Urinary bladder (tissue), 4 donors: ENCODE results near the gene EPHA7. TPM values are rescaled to one million over a fixed set of nuclear protein-coding genes. Genes with fewer than 3 reads are reported as not detected.

Experiments used
- DNase-seq: peaks from one replicate; pipeline ENCODE4 v3.0.0-alpha.2; 2015; ENCODE audit errors: extremely low spot score
- H3K27ac ChIP-seq: one replicate; pipeline ENCODE4 v1.5.1; 2013; ENCODE audit warnings: low read depth, mild to moderate bottlenecking, moderate library complexity
- H3K36me3 ChIP-seq: one replicate; pipeline ENCODE4 v1.6.1; 2013; ENCODE audit warnings: mild to moderate bottlenecking, moderate library complexity; ENCODE audit not compliant: insufficient read depth
- H3K4me1 ChIP-seq: one replicate; pipeline ENCODE4 v1.6.1; 2013; ENCODE audit warnings: mild to moderate bottlenecking, moderate library complexity; ENCODE audit not compliant: insufficient read depth
- H3K4me3 ChIP-seq: one replicate; pipeline ENCODE4 v1.5.1; 2013; ENCODE audit warnings: low read depth, low read length
- WGBS: extraction: QIAGEN DNeasy Blood & Tissue Kit; methylation state at CpG from one replicate; pipeline ENCODE4 v1.1.7; 2013; 5-methylcytosine and 5-hydroxymethylcytosine counted together
- polyA plus RNA-seq: library from polyadenylated mRNA; stranded (reverse); fragments of 200-250 nt; gene quantifications from one replicate; pipeline ENCODE4 v1.2.3, GENCODE V29; 2013
- total RNA-seq: library from RNA; depleted of rRNA; stranded (reverse); fragments of >200 nt; gene quantifications from one replicate; pipeline ENCODE4 v1.2.3, GENCODE V29; 2014
- donor health status: healthy with polysubstance abuse.
- donor health status: healthy.

EPHA7 gene
- total and polyA plus RNA-seq, 2 donors = 11.0 to 75.9 TPM

DNA sequence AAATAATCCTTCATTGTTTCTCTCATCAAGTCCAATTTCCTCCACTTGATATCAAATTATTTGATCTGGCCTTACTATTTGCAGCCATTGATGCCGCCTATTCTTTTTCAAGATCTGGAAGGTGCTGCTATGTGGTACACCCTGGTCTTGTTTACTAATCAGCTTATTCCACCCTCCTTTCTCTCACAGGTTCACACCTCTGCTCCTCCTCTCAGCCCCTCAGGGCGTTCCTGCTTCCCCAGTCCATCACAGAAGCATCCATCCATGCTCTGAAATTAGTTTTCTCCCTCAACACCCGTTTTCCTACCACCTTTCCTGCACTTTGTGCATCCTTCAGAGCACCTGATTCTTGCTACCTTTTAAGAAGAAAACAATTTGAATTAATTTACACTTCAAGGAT lies 183.6 kb downstream of the EPHA7 start:
- Histone ChIP-seq H3K4me3 (no peak overlapping the region), H3K36me3 (no peaks in the 10 kb centered on the region), H3K4me1 (no peaks in the 10 kb centered on the region), H3K27ac (no peak overlapping the region)
- WGBS = 81% methylated on average over 3 of the region's 3 CpGs
- no peak for DNase-seq

GRCh38 chr6:93226822-93227221 lies 192.5 kb downstream of the EPHA7 start:
- 95% methylated on average over 1 of the region's 1 CpG for WGBS
- H3K4me1 ChIP-seq = no peaks in the 10 kb centered on the region

DNA sequence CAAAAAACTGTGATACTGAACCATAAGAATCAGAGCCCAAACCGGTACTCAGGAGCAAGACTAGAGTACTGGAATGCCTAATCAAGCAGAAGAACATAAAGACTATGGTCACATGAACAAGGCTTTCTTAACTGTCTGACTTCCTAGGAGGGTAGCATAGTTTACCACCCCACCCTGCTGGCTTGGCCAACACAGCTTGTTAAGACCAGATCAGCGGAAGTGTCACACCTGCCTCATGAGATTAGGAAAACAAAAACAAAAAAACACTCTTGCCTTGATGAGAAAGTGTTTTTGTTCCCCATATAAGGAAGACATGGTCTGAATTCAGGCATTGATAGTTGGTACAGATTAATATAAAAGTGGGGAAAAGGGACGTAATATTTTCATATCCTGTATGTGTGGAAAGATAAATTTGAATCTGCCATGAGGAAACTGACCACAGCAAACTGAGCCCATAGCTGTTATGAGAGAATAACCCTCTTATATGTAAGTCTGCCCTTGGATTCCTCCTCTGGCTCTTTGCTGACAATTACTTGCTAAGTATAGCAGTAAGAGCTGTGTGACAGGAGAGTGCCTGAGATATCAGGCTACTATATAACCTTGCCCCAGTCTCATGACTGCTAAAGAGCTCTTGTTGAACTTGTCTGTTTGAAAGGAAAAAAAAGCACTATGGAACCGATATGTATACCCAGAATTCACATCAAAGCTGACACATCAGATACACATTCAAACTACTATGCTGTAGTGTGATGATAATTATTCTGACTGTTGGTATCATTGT lies 197.1 kb downstream of the EPHA7 start:
- no peaks in the 10 kb centered on the region for H3K4me1 ChIP-seq
- WGBS = 77% methylated on average over 4 of the region's 4 CpGs
- DNase-seq = no peak
- H3K27ac ChIP-seq = no peak overlapping the region
- H3K36me3 ChIP-seq = no peaks in the 10 kb centered on the region
- no peak overlapping the region for H3K4me3 ChIP-seq

More at GRCh38 chr6:93226822-93227221, 192.5 kb downstream of the EPHA7 start:
- H3K4me3 ChIP-seq = no peak overlapping the region
- DNase-seq = no peak
- no peaks in the 10 kb centered on the region for H3K36me3 ChIP-seq
- no peak overlapping the region for H3K27ac ChIP-seq

DNA sequence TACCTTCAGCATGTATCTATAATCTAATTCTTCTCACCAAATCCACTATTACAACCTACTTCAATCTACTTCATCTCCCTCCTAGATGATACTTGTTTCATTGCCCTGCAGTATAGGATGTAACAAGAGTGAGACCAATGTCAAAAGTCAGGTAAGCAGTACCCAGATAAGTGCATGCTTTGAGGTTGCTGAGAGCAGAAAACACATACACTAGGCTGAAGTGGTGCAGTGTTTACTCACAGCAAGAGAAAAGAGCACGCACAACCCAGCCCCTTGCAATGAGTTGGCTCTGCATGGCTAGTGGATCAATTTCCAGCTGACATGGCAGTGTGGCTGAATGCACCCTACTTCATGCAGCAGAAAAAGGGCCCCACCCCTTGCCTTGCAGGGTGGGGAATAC lies 199.9 kb downstream of the EPHA7 start:
- DNase-seq = no peak

DNA sequence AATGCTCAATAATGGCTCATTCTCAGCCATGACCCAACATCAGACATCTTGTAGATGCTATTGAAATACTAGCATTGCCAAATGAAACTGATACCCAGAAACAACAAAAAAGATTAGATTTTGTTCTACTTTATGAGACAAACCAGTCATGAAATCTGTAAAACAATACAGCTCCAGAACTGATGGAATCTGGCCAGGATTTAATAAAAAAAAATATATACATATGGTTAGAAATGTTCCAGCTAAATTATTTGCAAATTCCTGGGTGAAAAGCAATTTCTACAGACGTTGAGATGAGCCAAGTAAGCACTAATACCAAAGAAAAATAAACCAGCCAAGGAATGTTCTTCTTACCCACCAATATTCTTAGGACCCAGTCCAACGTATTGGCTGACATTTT lies 201.3 kb downstream of the EPHA7 start:
- WGBS = 39% methylated on average over 2 of the region's 2 CpGs
- no peak for DNase-seq
- H3K4me3 ChIP-seq = no peak overlapping the region
- no peak overlapping the region for H3K27ac ChIP-seq
- H3K36me3 ChIP-seq = no peaks in the 10 kb centered on the region
- H3K4me1 ChIP-seq = no peaks in the 10 kb centered on the region

More for the DNA sequence above, 199.9 kb downstream of the EPHA7 start:
- H3K27ac ChIP-seq = no peak overlapping the region
- no peak overlapping the region for H3K4me3 ChIP-seq
- H3K4me1 ChIP-seq = no peaks in the 10 kb centered on the region
- no peaks in the 10 kb centered on the region for H3K36me3 ChIP-seq
- 83% methylated on average over 1 of the region's 1 CpG for WGBS

DNA sequence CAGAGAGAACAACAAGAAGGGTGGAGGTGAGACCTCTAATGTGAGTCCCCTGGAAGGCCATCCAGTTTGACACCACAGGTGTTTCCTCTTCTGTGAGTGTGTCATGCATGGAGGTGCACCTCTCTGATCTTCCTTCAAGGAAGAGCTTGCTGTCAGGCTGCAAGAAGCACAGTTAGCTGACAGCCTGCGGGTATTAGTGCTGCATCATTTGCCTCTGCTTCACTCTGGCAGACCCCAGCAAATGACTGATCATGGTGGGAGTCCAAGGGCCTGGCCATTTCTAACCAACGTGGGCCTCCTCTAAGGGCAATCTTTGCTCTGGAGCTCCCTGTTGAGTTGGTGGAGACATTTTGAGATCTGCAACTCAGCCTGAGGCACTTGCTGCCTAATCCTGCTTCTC lies 206.3 kb downstream of the EPHA7 start:
- Histone ChIP-seq H3K4me1 (no peaks in the 10 kb centered on the region), H3K4me3 (no peak overlapping the region), H3K36me3 (no peaks in the 10 kb centered on the region), H3K27ac (no peak overlapping the region)
- 86% methylated on average over 2 of the region's 2 CpGs for WGBS
- DNase-seq = no peak

- Histone ChIP-seq H3K27ac (no peak overlapping the region), H3K36me3 (no peaks in the 10 kb centered on the region), H3K4me3 (no peak overlapping the region), H3K4me1 (no peaks in the 10 kb centered on the region)
- DNase-seq = no peak
These were observed 208.5 kb downstream of the EPHA7 start for GRCh38 chr6:93210908-93211307.

- no peak overlapping the region for H3K27ac ChIP-seq
- 60% methylated on average over 4 of the region's 4 CpGs for WGBS
These were observed 210.0 kb downstream of the EPHA7 start for GRCh38 chr6:93209358-93209757.

GRCh38 chr6:93196406-93196970 lies 222.9 kb downstream of the EPHA7 start:
- WGBS = 43% methylated on average over 1 of the region's 1 CpG
- Histone ChIP-seq H3K4me1 (no peaks in the 10 kb centered on the region), H3K4me3 (no peak overlapping the region), H3K36me3 (peaks cover 2% of the 10 kb centered on the region), H3K27ac (no peak overlapping the region)
- no peak for DNase-seq

More at GRCh38 chr6:93209358-93209757, 210.0 kb downstream of the EPHA7 start:
- Histone ChIP-seq H3K4me1 (no peaks in the 10 kb centered on the region), H3K4me3 (no peak overlapping the region), H3K36me3 (no peaks in the 10 kb centered on the region)
- no peak for DNase-seq

DNA sequence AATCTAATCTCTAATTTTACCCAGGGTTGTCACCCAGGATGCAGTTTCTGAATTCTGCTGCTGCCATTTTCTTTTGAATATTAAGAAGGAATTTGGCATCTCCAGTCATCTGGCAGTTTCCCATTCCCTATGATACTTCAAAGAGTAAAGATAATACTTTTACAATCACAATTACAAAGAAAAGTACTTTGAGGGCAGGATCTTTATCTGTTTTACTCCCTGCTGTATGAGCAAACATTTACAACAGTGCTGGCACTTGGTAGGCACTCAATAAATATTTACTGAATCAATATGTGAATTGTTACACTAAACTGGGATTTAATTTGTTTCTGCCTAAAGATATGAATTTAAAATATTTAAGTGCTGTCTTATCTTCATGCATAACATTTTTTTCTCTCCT lies 224.9 kb downstream of the EPHA7 start:
- Histone ChIP-seq H3K27ac (no peak overlapping the region), H3K4me3 (no peak overlapping the region), H3K36me3 (peaks cover 2% of the 10 kb centered on the region), H3K4me1 (no peaks in the 10 kb centered on the region)
- no peak for DNase-seq

DNA sequence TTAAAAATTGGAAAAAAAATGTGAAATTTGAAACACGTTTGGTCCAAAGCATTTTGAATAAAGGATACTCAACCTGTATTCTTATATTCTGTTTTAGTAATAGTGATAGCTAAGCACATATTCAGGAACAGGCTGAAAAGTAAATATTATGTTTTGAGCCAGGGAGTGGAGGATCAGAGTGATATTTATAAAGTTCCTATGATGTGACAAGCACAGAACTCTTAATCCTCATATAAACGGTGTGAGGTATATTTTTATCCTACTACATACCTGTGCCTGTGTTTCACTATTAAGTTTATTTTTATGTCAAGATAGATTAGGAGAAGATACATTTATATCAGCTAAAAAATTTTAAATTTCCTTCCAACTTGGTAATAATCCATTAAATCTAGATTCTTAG lies 225.5 kb downstream of the EPHA7 start:
- H3K4me3 ChIP-seq = no peak overlapping the region
- no peak for DNase-seq
- no peaks in the 10 kb centered on the region for H3K4me1 ChIP-seq
- H3K36me3 ChIP-seq = peaks cover 2% of the 10 kb centered on the region
- no peak overlapping the region for H3K27ac ChIP-seq
- 36% methylated on average over 2 of the region's 2 CpGs for WGBS
